Endothelial cell of umbilical vein (primary cell): Measurements from ENCODE around the gene EAPP. TPM values are rescaled to one million over a fixed set of nuclear protein-coding genes. Genes with fewer than 3 reads are reported as not detected.

Experiments
- BruUV-seq: library from RNA; stranded (reverse); fragments of 400-500 nt; replicated peaks from 2 replicates; lab custom pipeline; 2021; lab: Mats Ljungman, UMichigan
- CTCF ChIA-PET: fragments of 300-600, 350-600 bp; sonication (Branson Sonifier 250); formaldehyde crosslinking; loops from one replicate; lab custom pipeline; 2021; ENCODE audit warnings: antibody characterized with exemption, inconsistent platforms; lab: Charles Lee
- POLR2A ChIA-PET: fragments of 300-600, 350-600 bp; sonication (Branson Sonifier 250); formaldehyde crosslinking; loops from one replicate; lab custom pipeline; 2021; ENCODE audit warnings: antibody characterized with exemption, inconsistent platforms; lab: Charles Lee
- DNase-seq: peaks from one replicate; pipeline ENCODE4 v3.0.0-alpha.2; 2011; ENCODE audit warnings: low read depth, low spot score
- FAIRE-seq: peaks from 2 replicates; lab custom pipeline; 2011; peaks lifted over from hg19 to GRCh38; lab: Jason Lieb, UNC
- H2AFZ ChIP-seq: 2 replicates; pipeline ENCODE4 v1.6.0; 2012; ENCODE audit warnings: low read depth, low read length, control low read depth, inconsistent platforms
- H3K27ac ChIP-seq: 2 replicates; pipeline ENCODE4 v1.5.1; 2011; ENCODE audit warnings: low read depth, mild to moderate bottlenecking, control low read depth, low read length, moderate library complexity; ENCODE audit not compliant: insufficient read depth
- H3K27me3 ChIP-seq, 2 experiments: 2 replicates each; pipeline versions ENCODE4 v1.6.0 to v1.6.1; 2011; ENCODE audit warnings: low read length in 2 of 2, mixed read lengths in 1 of 2; ENCODE audit not compliant: control insufficient read depth in 2 of 2, insufficient read depth in 2 of 2
- H3K36me3 ChIP-seq, 2 experiments: 2 replicates in 1 of 2; 3 replicates in 1 of 2; pipeline ENCODE4 v1.5.1; 2011; ENCODE audit warnings: low read length in 2 of 2, mild to moderate bottlenecking in 1 of 2, moderate library complexity in 1 of 2; ENCODE audit not compliant: control insufficient read depth in 2 of 2, insufficient read depth in 2 of 2; ENCODE audit errors: extremely low read depth in 1 of 2
- H3K4me1 ChIP-seq: 3 replicates; pipeline ENCODE4 v1.5.1; 2011; ENCODE audit warnings: mild to moderate bottlenecking, low read length; ENCODE audit not compliant: control insufficient read depth, insufficient read depth; ENCODE audit errors: extremely low read depth
- H3K4me2 ChIP-seq: 2 replicates; pipeline ENCODE4 v1.6.1; 2011; ENCODE audit warnings: low read length, control low read depth, mixed read lengths; ENCODE audit not compliant: insufficient read depth
- H3K4me3 ChIP-seq, 3 experiments: fragments of 200-600 bp in 1 of 3; sonication (generic), shearing (Covaris generic) in 1 of 3; replicated peaks in 1 of 3; 2 replicates each; pipeline ENCODE4 v1.5.1; 2011 to 2016; ENCODE audit warnings: control low read depth in 3 of 3, low read length in 3 of 3, mild to moderate bottlenecking in 2 of 3, inconsistent platforms in 1 of 3, low read depth in 1 of 3, moderate library complexity in 1 of 3; ENCODE audit not compliant: insufficient read depth in 1 of 3
- H3K79me2 ChIP-seq: 2 replicates; pipeline ENCODE4 v1.6.0; 2012; ENCODE audit warnings: low read length, inconsistent platforms; ENCODE audit not compliant: control insufficient read depth, insufficient read depth
- H3K9ac ChIP-seq: replicated peaks from 2 replicates; pipeline ENCODE3; 2011; ENCODE audit warnings: low read length, control low read depth; ENCODE audit not compliant: insufficient read depth; ENCODE audit errors: extremely low read depth
- H3K9me1 ChIP-seq: replicated peaks from 3 replicates; pipeline ENCODE4 v1.6.0; 2011; ENCODE audit warnings: mild to moderate bottlenecking, low read length; ENCODE audit not compliant: control insufficient read depth, insufficient read depth; ENCODE audit errors: extremely low read depth
- H3K9me3 ChIP-seq: replicated peaks from 2 replicates; pipeline ENCODE4 v1.5.1; 2012; ENCODE audit warnings: low read length, inconsistent platforms; ENCODE audit not compliant: control insufficient read depth, insufficient read depth
- H4K20me1 ChIP-seq: replicated peaks from 2 replicates; pipeline ENCODE3; 2011; ENCODE audit warnings: mild to moderate bottlenecking, low read length; ENCODE audit not compliant: control insufficient read depth, insufficient read depth; ENCODE audit errors: extremely low read depth
- CTCF ChIP-seq, 2 donors: IDR thresholded peaks; 1 replicate in 1 of 2; 2 replicates in 1 of 2; pipeline ENCODE4 v1.5.1; 2011; ENCODE audit warnings: low read length in 2 of 2, mild to moderate bottlenecking in 2 of 2, moderate library complexity in 2 of 2, control low read depth in 1 of 2, inconsistent platforms in 1 of 2, low read depth in 1 of 2; ENCODE audit not compliant: insufficient read depth in 1 of 2; ENCODE audit errors: extremely low read depth in 1 of 2
- EZH2 ChIP-seq: IDR thresholded peaks from 2 replicates; pipeline ENCODE4 v1.6.1; 2012; ENCODE audit warnings: borderline replicate concordance, low read depth, mild to moderate bottlenecking, moderate library complexity, low read length, inconsistent platforms; ENCODE audit not compliant: severe bottlenecking
- FOS ChIP-seq: IDR thresholded peaks from 2 replicates; pipeline ENCODE4 v1.6.1; 2011; ENCODE audit warnings: mild to moderate bottlenecking, low read length, moderate library complexity, borderline replicate concordance; ENCODE audit not compliant: insufficient read depth
- GATA2 ChIP-seq: IDR thresholded peaks from 2 replicates; pipeline ENCODE4 v1.7.0; 2011; ENCODE audit warnings: low read depth, mild to moderate bottlenecking, moderate library complexity, mixed read lengths, low read length; ENCODE audit not compliant: insufficient read length, insufficient read depth
- JUN ChIP-seq: IDR thresholded peaks from 2 replicates; pipeline ENCODE4 v1.6.1; 2011; ENCODE audit warnings: borderline replicate concordance, low read depth; ENCODE audit not compliant: insufficient read length, insufficient read depth
- MYC ChIP-seq: IDR thresholded peaks from one replicate; pipeline ENCODE4 v1.6.1; 2011; ENCODE audit warnings: mild to moderate bottlenecking, low read depth, low read length
- POLR2AphosphoS5 ChIP-seq: IDR thresholded peaks from 2 replicates; pipeline ENCODE4 v1.6.1; 2012; ENCODE audit warnings: low read depth, mild to moderate bottlenecking, control low read depth, low read length, moderate library complexity; ENCODE audit not compliant: insufficient read depth
- dilution Hi-C: fragments of 300-500 bp; cut with MboI; formaldehyde crosslinking; loops from one replicate; pipeline ENCODE4 v1.15.0; 2019; ENCODE audit warnings: low sequenced_read_pairs; ENCODE audit not compliant: extremely low pct_ligation_motif_present
- intact Hi-C: fragments of 100-400 bp; cut with micrococcal nuclease; formaldehyde crosslinking; loops from one replicate; pipeline ENCODE4 v1.10.0; 2022
- polyA plus RNA-seq, 4 experiments: library from polyadenylated mRNA; depleted of rRNA in 3 of 4; stranded (reverse) in 3 of 4; unstranded in 1 of 4; fragments of >200 nt; gene quantifications; 2 replicates each; pipeline versions ENCODE4 v1.2.1 to v1.2.3, GENCODE V29; 2011 to 2012; ENCODE audit warnings: missing spikeins in 1 of 4
- total RNA-seq: library from RNA; stranded (reverse); gene quantifications from 2 replicates; pipeline ENCODE4 v1.2.3, GENCODE V29; 2021
- TF ChIP-seq, protein P1 (sequence below): IDR thresholded peaks from 2 replicates; pipeline ENCODE4 v1.6.1; 2011; ENCODE audit not compliant: insufficient read depth, insufficient read length

EAPP gene
- total and polyA plus RNA-seq, 2 donors (not counting 3 experiments of a cell fraction or from before 2014, with no cell fraction given) = 16.6 to 22.2 TPM

GRCh38 chr14:34474187-34474679 lies 65.3 kb downstream of the EAPP start:
- H3K27me3 ChIP-seq = no peaks in the 10 kb centered on the region
- H3K9ac ChIP-seq = no peak overlapping the region
- CTCF ChIA-PET = no interaction called here
- no peaks in the 10 kb centered on the region for H3K9me1 ChIP-seq
- dilution Hi-C loops (no loop called here), intact Hi-C loops (no loop called here)
- H3K79me2 ChIP-seq = no peaks in the 10 kb centered on the region
- no peak overlapping the region for H3K4me3 ChIP-seq
- H3K9me3 ChIP-seq = no peaks in the 10 kb centered on the region
- H3K36me3 ChIP-seq = no peaks in the 10 kb centered on the region
- H3K27ac ChIP-seq = no peak overlapping the region
- DNase-seq = no peak
- TF ChIP-seq GATA2 = no peak
- TF ChIP-seq CTCF (IDR thresholded peaks at IDR 0.05; ENCODE audit: extremely low read depth in 1 of 2, insufficient read depth in 1 of 2, low read depth in 1 of 2, low read length in 2 of 2) = no peak
- no peak for TF ChIP-seq POLR2AphosphoS5
- no peak for TF ChIP-seq EZH2
- TF ChIP-seq JUN = no peak
- TF ChIP-seq, protein P1, sequence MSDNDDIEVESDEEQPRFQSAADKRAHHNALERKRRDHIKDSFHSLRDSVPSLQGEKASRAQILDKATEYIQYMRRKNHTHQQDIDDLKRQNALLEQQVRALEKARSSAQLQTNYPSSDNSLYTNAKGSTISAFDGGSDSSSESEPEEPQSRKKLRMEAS = no peak
- TF ChIP-seq MYC = no peak
- TF ChIP-seq FOS = no peak
- H3K4me1 ChIP-seq = no peaks in the 10 kb centered on the region
- POLR2A ChIA-PET = no interaction called here
- H4K20me1 ChIP-seq = no peaks in the 10 kb centered on the region
- FAIRE-seq = no peak
- no peak overlapping the region for H2AFZ ChIP-seq
- H3K4me2 ChIP-seq = no peak overlapping the region
- no TSS peak for BruUV-seq
